Astrocyte of the hippocampus (primary cell): ENCODE measurements around the gene KIAA1217.
"Not testable (repeated sequence)": the region's sequence is repeated elsewhere in the genome, so short reads cannot be mapped to it uniquely, and the experiment has no call there.

Experiments used
- DNase-seq: peaks from one replicate; pipeline ENCODE4 v3.0.0; 2011; ENCODE audit warnings: low read depth, low spot score

The KIAA1217 gene

GRCh38 chr10:24442234-24442633 is 233.3 kb downstream of the KIAA1217 start:
- DNase-seq = no peak

DNA sequence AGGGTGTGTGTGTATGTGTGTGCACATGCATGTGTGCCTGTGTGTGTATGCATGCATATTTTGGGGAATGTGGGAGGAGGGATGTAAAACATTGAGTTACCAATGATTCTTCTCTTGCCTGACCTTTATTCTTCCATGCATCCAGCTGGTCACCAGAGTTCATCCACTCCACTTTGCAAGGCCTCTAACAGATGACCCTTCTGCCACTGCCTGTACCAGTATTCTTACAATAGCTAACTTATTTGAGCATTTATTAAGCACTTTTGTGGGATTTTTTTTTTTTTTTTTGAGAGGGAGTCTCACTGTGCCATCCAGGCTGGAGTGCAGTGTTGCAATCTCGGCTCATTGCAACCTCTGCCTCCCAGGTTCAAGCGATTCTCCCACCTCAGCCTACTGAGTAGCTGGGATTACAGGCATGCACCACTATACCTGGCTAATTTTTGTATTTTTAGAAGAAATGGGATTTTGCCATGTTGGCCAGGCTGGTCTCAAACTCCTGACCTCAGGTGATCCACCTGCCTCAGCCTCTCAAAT is 233.8 kb downstream of the KIAA1217 start:
- DNase-seq = not testable (repeated sequence)

GRCh38 chr10:24444337-24444736 is 235.4 kb downstream of the KIAA1217 start:
- peak; percentile 70 for DNase-seq

DNA sequence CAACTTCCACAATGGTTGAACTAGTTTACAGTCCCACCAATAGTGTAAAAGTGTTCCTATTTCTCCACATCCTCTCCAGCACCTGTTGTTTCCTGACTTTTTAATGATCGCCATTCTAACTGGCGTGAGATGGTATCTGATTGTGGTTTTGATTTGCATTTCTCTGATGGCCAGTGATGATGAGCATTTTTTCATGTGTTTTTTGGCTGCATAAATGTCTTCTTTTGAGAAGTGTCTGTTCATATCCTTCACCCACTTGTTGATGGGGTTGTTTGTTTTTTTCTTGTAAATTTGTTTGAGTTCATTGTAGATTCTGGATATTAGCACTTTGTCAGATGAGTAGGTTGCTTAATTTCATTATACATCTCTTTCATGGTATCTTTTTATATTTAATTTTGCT is 237.0 kb downstream of the KIAA1217 start:
- DNase-seq = not testable (repeated sequence)

DNA sequence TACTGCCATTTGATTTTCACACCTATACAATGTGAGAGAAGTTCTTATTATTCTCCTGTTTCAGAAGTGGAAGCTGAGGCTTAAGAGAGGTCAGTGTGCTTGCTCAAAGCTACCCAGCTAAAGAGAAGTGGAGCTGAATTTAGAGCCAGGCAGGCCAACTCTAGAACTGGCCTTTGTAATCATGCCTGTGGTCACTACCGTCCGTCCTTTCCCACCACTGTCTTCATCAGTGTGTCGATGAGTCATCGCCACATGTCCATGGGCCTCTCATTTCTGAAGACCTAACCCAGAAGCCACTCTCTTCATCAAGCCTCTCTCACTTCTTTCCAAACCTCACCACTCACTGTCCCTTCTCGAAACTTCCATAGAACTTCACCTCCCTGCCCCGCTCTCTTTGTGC is 237.8 kb downstream of the KIAA1217 start:
- DNase-seq = peak; percentile 83

DNA sequence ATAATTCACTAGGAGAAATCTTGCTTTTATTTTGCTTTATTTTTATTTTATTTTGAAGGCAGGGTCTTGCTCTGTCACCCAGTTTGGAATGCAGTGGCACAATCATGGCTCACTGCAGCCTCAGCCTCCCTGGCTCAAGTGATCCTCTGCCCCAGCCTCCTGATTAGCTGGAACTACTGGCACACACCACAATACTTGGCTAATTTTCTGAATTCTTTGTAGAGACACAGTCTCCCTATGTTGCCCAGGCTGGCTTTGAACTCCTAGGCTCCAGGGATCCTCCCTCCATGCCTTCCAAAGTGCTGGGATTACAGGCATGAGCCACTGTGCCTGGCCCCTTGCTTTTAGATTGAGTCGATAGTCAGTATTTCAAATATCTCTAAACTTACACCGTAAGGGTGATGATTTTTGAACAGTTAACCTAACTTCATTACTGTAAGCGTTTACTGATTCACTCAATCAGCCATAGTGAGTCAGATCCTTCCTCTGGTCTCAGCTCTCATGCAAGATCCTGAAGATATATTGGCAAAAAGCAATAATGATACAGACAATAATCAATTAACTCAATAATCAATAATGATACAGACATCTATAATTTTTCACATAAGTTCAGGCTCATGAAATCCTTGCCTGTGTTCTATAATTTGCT is 239.5 kb downstream of the KIAA1217 start:
- peak; percentile 35 for DNase-seq

DNA sequence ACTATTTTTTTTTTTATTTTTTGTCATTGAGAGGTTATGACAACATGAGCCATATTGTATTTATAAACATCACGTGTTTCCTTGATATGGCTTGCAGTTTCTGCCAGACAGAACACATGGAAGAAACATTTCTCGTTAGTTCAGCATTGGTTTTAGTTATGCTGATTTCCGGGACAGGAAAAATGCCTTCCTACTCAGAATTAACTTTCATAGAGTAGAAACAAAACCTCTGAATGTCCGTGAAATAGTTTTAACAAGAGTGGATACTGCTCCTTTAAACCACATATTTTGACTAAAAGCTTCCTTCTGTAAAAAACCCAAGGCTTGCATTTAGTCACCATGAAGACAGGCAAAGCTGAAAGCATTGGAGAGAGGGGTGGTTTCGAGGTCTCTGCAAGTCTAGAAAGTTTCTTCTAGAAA is 240.4 kb downstream of the KIAA1217 start:
- peak; percentile 49 for DNase-seq

DNA sequence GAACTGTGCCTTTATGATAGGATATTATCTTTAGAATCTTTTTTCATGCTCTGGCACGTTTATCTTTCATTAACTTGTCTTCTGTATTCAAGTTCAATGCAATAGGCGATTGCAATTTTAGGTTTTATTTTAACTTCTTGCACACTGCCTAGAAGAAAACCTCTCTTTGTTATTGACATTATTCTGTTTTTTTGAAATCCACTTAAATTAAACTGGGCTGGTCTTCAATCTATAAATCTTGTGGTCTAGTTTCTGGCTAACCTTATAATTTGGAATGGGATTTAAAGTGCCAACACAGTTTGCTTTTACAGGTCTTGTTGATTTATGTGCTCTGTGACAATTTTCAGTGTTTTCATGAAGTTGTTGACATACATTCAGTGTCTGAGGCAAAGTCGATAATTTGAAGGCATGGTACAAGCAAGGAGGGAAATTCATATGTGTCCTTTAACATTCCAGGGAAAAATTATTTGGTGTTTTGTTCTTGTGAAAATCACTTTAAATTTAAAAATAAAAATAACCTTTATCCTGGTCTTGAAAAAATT is 240.9 kb downstream of the KIAA1217 start:
- DNase-seq = no peak

- no peak for DNase-seq
These were observed 242.4 kb downstream of the KIAA1217 start for GRCh38 chr10:24451325-24451820.

DNA sequence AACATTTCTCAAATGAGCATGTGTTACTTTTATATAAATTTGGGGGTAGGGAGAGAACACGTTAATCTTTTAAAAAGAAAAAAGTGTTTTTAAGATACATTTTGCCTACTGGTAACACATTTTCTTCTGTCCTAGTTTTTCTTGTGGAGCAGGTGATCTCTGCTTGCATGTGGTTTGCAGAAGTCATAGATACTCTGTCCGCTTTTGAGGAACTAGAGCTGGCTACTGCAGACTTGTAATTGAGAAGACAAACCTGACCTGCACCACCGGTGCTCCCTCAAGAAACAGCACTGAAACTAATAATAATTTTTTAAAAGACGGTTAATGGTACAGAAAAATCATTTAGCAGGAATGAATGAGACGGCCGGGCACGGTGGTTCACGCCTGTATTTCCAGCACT is 243.1 kb downstream of the KIAA1217 start:
- no peak for DNase-seq

- peak; percentile 44 for DNase-seq
These were observed 244.5 kb downstream of the KIAA1217 start for GRCh38 chr10:24453404-24453830.

DNA sequence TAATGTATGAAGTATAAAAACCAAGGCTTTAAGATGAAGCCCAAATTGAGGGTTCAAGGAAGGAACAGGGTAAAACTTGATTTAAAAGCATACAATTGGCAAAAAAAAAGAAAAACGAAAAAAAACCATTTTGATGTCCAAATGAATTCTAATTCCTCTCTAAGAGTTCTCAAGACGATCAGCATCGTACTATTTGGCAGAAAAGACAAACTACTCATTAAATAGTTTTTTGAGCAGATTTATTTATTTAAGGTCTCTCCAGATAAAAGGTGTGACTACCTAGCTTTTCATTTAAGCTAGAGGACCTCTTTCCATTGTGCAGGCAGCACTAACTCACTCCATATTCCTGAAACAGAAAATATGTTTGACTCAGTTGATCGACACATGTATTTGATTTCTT is 245.0 kb downstream of the KIAA1217 start:
- DNase-seq = no peak

GRCh38 chr10:24455447-24455846 is 246.5 kb downstream of the KIAA1217 start:
- DNase-seq = no peak

- DNase-seq = peak; percentile 82
These were observed 247.4 kb downstream of the KIAA1217 start for GRCh38 chr10:24456322-24456721.

GRCh38 chr10:24457661-24458318 is 248.9 kb downstream of the KIAA1217 start:
- peak; percentile 68 for DNase-seq

DNA sequence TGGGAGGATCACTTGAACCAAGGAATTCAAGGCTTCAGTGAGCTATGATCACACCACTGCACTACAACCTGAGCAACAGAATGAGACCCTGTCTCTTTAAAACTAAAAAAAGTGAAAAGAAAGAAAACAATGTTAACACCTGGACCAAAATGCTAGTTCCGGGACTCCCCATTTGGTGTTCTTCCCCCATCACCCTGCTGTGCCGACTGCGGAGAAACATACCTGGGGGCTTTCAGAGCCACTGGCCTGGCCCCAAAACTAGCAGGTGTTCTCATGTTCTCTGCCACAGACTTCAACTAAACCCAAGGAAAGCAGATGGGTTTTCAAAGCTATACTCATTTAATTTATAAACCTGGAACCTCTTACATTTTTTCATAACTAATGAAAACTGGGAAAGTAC is 250.9 kb downstream of the KIAA1217 start:
- DNase-seq = no peak

DNA sequence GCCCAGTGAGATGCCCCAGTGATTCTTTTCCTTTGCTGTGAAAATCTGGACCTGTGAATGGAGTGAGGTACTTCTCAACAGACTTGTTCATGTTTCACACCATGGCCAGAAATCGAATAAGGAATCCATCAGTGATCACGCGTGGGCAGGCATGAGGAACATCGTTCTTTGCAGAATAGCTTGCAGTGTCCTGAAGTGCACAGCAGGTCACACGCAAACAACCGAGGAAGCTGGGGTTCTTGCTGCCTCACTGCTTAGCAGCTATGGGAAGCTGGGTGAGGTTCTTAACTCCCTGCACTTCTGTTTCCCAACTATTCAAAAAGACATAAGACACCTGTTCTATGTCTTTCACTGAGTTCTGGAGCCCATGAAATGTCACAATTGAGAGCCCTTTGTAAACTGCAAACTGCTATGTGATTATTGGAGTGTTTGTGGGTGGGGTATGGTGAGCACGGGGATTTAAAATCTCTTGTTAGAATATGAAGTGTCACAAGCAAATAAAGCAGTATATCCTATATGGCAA is 253.4 kb downstream of the KIAA1217 start:
- no peak for DNase-seq

DNA sequence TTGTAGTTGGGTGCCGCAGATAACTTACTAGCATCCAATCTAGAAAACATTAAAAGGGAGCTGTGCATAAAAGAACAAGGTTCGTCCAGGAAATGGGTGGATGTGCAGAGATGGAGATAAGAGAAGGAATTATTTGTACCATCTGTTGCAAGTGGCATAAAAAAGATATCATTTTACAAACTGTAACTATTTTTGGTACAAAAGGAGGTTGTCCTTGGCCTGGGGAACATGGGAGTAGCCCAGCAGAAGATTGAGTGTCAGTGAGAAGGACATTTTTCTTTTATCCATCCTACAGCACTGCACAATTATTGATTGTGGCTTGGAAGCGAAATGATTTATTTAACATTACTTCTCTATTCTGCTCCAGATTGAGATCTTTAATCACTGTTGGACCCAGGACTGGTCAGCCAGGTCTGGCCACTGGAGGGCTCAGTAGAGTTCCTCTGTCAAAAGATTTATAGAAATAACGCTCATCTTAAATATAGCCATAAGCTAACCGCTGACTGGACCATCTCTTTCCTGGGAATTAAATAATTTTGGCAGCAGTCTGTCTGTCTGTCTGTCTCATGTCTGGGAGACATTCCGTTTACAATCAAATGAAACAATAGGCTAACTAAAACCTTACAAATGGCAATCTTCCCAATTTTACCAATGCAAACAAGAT is 254.1 kb downstream of the KIAA1217 start:
- peak; percentile 26 for DNase-seq

GRCh38 chr10:24463611-24464426 is 254.9 kb downstream of the KIAA1217 start:
- peak; percentile 92 for DNase-seq

DNA sequence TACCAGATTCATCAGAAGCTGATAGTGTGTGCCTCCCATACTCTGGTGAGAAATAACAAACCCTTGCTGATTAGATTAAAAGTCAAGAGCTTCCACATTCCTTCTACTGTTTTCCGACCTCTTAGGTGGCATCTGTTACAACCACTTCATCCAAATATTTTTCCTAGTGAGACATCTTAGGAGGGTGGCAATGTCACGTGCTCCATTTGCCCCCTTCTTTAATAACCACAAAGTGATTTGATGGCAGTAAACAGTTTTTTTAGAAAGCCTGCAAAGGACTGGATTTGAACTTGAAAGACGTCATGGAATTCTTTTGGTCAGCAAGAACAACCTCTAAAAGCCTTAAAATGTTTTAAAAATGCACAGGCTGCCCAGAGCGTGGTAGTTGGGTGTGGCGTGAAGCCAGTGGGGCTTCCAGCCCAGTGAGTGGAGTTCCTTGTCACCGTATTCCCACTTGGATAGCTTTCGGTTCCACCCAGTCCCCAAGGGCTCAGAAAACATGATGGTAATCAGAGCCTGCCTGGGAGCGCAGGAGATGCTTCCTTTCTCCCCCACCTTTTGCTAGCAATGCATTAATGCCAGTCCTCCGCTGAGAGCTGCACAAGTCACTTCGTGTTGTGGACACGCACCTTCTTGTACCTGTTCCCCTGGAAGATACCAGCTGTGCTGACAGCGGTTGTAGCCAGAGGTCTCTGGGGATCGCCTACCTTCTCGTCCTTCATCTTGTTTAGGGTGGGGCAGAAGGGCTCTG is 256.4 kb downstream of the KIAA1217 start:
- DNase-seq = peak; percentile 98
